GM19193 (cell line): ENCODE results near the gene HMCN1.

Experiments
- POLR2A ChIP-seq: IDR thresholded peaks from 4 replicates; pipeline ENCODE4 v1.6.1; 2011; ENCODE audit not compliant: insufficient read depth, insufficient read length; ENCODE audit errors: extremely low read depth

The HMCN1 gene

DNA sequence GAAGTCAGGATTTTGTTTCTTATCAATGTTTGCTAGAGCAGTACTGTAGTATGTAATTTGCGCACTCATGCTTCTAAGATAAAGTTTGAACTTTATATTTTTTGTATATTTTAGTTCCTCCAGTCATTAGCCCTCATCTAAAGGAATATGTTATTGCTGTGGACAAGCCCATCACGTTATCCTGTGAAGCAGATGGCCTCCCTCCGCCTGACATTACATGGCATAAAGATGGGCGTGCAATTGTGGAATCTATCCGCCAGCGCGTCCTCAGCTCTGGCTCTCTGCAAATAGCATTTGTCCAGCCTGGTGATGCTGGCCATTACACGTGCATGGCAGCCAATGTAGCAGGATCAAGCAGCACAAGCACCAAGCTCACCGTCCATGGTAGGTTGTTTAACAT is 388.6 kb downstream of the HMCN1 start:
- no peak for TF ChIP-seq POLR2A

DNA sequence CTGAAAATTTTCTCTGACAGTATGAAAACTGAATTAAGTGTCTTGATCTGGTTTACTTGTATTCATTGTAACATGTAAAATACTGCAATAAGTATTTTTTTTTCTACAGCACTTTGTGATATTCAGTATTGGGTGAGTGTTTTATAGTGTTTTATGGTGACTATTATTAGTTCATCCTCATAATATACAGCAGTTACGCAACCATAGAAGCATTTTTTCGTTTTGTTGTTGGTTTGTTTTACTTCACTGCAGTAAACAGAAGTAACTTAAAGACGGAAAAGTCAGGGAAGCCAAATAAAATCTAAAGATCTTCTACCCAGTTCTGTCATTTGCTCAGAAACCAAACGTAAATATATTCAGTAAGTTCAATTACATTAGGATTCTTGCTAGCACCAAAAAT is 390.8 kb downstream of the HMCN1 start:
- TF ChIP-seq POLR2A: no peak

DNA sequence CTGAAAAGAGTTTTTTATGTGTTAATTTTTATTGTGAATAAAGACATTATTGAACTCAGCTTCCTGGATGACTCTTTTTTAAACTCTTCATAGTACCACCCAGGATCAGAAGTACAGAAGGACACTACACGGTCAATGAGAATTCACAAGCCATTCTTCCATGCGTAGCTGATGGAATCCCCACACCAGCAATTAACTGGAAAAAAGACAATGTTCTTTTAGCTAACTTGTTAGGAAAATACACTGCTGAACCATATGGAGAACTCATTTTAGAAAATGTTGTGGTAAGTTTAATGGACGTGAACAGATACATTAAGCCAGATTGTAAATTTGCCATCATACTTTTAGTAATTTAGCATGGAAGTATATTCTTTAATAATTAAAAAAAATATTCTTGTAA is 391.3 kb downstream of the HMCN1 start:
- TF ChIP-seq POLR2A: no peak

DNA sequence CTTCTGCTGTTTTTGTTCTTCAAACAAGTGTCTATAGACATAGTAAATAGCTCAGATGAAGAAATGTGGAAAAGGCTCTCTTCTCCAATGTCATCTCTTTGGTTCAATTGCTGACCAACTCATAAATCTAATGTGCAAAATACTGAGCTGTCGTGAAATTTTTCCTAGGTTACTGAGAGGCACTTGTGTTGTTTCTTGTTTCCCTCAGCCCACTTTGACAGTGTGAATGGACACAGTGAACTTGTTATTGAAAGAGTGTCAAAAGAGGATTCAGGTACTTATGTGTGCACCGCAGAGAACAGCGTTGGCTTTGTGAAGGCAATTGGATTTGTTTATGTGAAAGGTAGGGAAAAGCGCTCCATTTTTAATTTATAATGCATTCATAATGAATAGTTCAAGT is 395.6 kb downstream of the HMCN1 start:
- TF ChIP-seq POLR2A: no peak

DNA sequence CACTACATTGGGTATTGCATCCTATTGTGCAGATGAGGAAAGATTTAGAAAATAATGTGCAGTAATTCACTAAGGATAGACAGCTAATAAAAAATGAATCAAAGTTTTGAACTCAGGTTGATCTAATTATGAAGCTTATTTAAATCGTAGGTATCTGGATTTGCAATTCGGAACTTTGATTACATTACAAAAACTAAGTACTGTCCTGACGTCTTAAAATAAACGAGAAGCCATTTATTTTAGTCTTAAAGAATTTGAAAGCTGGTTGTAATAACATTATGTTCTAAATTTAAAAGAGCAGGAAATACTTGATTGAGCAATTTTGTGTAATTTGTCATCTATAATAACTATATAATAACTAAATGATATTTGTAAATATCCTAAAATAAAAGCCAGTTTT is 404.9 kb downstream of the HMCN1 start:
- TF ChIP-seq POLR2A: no peak

DNA sequence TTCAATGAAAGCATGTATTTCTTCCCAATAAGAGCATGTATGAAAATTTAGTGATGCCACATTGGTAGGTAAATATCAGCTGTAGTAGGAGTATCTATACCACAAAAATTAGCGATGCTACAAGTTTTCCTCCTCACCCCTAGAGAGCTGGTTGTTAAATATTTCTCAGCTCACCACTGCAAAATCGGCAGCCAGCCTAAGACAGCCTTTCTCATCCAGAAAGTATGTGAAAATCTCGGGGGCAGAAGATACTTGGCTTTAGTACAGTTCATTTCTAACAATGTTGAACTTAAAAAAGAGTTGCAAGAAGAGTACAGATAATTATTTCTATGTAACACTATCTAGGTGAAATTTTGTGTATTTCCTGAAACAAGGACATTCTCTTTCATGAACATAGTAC is 405.5 kb downstream of the HMCN1 start:
- no peak for TF ChIP-seq POLR2A

DNA sequence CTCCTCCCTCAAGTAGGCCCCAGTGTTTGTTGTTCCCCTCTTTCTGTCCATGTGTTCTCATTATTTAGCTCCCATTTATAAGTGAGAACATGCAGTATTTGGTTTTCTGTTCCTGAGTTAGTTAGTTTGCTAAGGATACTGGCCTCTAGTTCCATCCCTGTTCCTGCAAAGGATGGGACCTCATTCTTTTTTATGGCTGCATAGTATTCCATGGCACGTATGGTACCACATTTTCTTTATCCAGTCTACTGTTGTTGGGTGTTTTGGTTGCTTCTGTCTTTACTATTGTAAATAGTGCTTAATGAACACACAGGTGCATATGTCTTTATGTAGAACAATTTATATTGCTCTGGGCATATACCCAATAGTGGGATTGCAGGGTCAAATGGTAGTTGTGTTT is 408.0 kb downstream of the HMCN1 start:
- TF ChIP-seq POLR2A: no peak

DNA sequence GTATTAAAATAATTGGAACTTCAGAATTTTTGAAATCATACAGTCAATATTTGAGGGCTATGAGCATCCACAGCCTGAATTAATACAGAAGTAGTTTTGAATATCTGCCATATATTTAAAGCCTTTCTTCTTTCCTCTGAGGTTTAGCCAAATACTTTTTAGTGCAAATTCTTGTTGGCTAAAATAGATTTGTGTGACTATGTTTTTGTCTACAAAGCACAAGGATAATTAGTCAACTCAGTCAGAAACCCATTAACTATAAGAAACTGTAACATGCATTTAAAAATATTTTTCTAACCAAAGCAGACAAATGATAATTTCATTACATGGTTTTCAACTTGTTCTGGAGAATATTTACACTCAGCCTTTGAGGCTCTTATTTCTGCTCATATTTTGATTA is 408.7 kb downstream of the HMCN1 start:
- no peak for TF ChIP-seq POLR2A

DNA sequence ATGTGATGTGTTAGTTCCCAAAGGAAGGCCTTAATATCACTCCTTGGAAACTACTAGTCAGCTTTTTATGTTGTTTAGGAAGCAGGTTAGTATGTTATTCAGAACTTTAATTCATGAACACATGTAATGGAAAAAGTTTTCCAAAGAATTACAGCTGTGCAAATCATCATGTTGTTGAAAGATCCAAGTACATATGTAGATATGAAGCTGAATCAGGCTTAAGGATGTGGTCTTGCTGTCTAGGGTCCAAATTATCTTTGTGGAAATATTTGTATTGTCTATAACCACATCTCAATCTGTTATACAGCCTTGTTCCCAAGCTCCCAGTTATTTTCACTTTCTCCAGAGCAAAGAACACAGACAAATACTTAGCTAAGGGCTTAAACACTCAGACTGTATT is 409.3 kb downstream of the HMCN1 start:
- TF ChIP-seq POLR2A: no peak

DNA sequence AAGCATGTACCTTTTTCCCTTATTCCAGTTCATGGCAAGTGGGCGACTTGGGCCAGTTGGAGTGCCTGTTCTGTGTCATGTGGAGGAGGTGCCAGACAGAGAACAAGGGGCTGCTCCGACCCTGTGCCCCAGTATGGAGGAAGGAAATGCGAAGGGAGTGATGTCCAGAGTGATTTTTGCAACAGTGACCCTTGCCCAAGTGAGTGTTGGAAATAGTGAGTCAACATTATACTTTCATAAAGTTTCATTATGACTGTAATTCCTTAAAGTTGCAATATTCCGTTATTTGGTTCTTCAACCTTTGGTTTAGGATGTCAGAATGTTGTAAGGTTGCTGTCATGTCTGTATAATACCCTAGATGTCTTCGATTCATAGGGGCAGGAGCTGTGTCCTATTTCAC is 410.3 kb downstream of the HMCN1 start:
- TF ChIP-seq POLR2A: no peak

DNA sequence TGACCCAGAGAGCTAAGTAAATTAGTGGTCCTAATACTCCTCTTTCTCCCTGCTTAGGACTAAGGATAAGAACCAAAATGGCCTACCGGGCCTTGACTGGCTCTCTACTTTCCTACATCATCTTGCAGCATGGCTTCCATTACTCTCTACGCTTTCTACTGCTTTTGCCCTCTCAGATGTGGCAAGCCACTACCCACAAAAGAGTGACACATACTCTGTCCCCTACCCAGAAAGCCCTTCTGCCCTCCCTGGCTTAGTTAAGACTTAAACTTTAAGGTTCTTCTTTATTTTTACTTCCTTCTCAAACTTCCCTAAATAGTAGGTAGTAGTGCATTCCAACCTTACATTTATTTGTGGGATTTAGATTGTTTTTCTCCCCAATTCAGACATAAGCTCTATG is 412.8 kb downstream of the HMCN1 start:
- TF ChIP-seq POLR2A: no peak

DNA sequence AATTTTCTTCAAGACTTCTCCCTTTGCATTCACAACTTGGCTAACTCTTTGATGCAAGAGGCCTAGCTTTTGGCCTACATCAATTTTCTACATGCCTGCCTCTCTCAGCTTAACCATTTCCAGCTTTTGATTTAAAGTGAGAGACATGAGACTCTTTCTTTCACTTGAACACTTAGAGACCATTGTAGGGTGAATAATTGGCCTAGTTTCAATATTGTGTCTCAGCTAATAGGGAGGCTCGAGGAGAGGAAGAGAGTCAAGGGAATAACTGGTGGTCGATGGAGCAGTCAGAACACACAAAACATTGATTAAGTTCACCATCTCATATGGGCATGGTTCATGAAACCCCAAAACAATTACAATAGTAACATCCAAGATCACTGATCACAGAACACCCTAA is 415.4 kb downstream of the HMCN1 start:
- no peak for TF ChIP-seq POLR2A

DNA sequence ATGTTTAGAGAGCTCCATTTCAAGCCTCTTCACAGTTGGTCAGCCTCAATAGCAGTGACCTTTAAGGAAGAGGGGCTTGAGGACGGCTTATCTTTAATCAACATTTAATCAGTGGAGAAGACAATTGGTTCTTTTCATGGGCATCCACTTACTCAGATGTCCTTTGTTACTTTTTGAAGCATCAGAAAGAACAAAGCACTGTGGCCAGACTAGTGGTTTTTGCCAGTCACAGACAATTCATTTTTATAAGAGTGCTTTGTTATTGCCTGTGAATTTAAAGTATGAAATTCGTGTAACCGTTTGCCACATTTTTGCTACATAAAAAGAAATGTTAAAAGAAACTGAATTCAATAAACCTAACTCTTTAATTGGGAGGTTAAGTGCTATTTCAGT is 418.0 kb downstream of the HMCN1 start:
- TF ChIP-seq POLR2A: no peak

DNA sequence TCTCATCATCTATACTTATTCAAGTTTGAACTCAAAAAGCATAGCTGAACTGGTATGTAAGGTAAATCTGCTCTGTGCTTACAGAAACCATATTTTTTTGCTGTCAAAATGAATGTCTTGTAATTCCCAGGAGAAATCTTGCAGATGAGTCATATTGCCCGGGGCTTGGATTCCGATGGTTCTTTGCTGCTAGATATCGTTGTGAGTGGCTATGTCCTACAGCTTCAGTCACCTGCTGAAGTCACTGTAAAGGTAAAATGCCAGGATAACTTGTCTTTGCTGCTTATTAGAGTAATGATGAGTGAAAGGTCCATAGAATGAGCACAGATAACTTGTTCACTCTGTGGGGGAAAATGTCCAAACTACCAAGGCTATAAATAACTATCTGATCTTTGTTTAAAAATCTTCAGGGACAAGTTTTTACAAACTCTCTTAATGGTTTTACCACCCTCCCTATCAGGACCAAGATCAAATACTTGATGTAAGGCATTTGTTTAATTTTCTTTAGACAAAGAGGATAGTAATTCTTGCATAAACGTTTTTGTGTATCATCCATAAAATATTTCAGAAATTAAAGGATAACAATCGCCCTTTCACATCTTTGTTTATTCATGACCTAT is 418.5 kb downstream of the HMCN1 start:
- TF ChIP-seq POLR2A: no peak

DNA sequence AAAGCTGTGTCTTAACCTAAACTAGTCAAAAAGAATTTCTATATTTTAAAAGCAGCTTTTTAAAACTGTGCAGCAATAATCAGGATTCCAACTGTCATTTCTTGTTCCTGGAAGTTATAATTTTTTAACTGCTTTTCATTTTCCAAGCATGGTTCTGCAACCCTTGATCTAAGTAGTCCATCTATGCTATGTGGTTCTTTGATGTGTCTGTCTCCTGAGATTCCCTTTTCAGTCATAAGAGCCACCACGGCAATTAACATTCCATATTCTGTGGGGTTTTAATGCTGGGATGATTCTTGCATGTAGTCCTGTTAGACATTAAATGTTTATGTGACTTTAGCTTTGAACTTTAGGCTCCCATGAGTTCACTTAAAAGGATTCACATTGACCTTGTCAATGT is 420.5 kb downstream of the HMCN1 start:
- no peak for TF ChIP-seq POLR2A

DNA sequence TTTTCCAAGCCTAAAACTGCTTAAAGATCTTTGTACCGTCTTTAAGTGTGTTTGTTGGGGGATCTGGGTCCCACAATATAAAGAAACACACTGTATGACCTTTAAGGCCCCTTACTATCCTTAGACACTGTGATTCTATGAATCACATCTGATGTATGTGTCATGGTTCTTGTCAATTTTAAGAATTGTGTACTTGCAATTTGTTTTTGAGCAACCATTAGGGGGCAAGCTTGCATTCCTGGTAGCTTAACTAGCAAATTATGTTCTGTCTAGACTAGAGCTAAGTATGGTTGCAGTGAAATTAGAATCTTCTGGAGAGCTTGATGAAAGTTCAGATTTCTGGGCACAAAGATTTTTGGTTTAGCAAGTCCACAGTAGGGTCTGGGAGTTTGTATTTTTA is 421.4 kb downstream of the HMCN1 start:
- TF ChIP-seq POLR2A: no peak

DNA sequence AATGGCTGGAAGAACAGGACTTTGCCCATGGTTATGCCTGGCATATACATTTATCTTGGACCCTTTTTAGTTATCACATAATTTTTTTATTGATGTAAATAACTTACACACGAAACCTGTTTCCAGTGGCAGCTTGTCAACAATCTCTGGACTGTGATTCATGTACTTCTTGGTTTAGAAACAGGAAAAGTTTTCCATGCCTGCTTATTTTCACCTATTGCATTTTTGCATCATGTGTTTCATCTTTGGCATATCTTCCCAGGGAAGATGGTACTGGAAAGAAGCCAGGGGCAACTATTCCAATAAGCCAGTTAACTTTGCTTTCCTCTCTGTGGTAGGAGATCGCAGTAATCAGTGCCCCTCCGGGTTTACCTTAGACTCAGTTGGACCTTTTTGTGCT is 430.6 kb downstream of the HMCN1 start:
- no peak for TF ChIP-seq POLR2A
